ENCODE results near the gene PIK3CA. TPM values are rescaled to one million over a fixed set of nuclear protein-coding genes. Genes with fewer than 3 reads are reported as not detected.
"Not testable (repeated sequence)": the region's sequence is repeated elsewhere in the genome, so short reads cannot be mapped to it uniquely, and the experiment has no call there.

Gene PIK3CA
- total RNA-seq, 1 donor from 2014 or later, result 17.6 TPM

DNA sequence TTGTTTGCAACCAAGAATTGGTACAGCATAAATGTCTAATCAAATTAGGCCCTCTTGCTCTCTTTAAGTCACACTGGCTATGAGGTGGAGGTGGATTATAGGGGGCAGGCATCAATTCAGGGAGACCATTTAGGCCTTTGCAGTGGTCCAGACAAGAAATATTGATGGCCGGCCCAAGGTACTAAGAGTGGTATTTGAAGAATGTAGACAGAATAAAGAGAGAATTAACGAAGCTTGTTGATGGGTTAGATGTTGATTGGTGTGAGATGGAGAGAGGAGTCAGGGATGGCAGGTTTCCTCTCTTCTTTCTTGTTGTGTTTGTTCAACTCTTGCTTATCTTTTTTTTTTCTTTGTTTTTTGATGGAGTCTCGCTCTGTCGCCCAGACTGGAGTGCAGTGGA is 48.5 kb downstream of the PIK3CA start:
- DNase-seq (ENCODE audit: extremely low spot score, unreplicated experiment), result no peak
- no peak overlapping the region for H3K27ac Mint-ChIP-seq
- H3K4me3 Mint-ChIP-seq, result no peak overlapping the region
- H3K27me3 Mint-ChIP-seq, result no peaks in the 10 kb centered on the region
- H3K36me3 Mint-ChIP-seq, result peaks cover 21% of the 10 kb centered on the region
- peaks cover 4% of the 10 kb centered on the region for H3K4me1 Mint-ChIP-seq (ENCODE audit: unreplicated experiment)
- no peaks in the 10 kb centered on the region for H3K9me3 Mint-ChIP-seq
- TF ChIP-seq, protein P1, sequence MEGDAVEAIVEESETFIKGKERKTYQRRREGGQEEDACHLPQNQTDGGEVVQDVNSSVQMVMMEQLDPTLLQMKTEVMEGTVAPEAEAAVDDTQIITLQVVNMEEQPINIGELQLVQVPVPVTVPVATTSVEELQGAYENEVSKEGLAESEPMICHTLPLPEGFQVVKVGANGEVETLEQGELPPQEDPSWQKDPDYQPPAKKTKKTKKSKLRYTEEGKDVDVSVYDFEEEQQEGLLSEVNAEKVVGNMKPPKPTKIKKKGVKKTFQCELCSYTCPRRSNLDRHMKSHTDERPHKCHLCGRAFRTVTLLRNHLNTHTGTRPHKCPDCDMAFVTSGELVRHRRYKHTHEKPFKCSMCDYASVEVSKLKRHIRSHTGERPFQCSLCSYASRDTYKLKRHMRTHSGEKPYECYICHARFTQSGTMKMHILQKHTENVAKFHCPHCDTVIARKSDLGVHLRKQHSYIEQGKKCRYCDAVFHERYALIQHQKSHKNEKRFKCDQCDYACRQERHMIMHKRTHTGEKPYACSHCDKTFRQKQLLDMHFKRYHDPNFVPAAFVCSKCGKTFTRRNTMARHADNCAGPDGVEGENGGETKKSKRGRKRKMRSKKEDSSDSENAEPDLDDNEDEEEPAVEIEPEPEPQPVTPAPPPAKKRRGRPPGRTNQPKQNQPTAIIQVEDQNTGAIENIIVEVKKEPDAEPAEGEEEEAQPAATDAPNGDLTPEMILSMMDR (conservative IDR thresholded peaks at IDR 0.05), result no peak

DNA sequence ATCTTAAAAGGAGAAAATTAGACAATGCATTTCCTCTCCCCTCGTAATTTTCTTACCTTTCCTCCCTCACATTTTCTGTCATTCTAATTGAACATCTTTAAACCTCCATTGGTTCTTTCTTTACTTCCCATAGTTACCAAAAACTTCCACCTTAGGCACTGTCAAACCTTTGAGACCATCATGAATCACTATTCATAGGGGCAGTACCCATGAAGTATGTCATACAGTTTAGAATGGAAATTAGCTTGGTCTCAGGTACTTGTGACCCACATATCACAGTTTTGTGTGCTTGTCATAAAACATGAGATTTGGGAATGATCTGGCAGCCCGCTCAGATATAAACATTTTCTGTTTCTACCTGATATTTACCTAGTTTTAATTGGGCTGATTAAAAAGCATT is 52.6 kb downstream of the PIK3CA start:
- DNase-seq (ENCODE audit: extremely low spot score, unreplicated experiment), result no peak
- H3K27ac Mint-ChIP-seq, result no peak overlapping the region
- TF ChIP-seq, protein P1 (conservative IDR thresholded peaks at IDR 0.05), result no peak
- peaks cover 31% of the 10 kb centered on the region for H3K36me3 Mint-ChIP-seq
- H3K27me3 Mint-ChIP-seq, result no peaks in the 10 kb centered on the region
- H3K4me3 Mint-ChIP-seq, result no peak overlapping the region
- H3K9me3 Mint-ChIP-seq, result no peaks in the 10 kb centered on the region
- peaks cover 4% of the 10 kb centered on the region for H3K4me1 Mint-ChIP-seq (ENCODE audit: unreplicated experiment)

DNA sequence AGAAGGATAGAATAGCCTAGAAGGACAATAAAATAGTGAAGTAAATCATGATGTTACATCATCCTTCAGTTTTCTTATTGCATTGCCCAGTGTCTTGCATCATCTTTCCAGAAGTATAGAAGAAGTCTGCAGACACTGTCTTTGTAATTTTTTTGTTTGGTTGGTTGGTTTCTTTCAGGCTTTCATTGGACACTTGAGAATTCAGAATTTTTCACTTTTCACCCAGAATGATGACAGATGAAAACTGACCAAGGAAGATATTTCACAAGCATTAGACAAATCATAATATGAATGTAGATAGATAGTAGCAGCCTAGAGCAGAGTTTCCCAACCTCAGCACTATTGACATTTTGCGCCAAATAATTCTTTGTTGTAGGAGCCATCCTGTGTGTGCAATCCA is 67.4 kb downstream of the PIK3CA start:
- H3K4me1 Mint-ChIP-seq (ENCODE audit: unreplicated experiment); DNase-seq (ENCODE audit: extremely low spot score, unreplicated experiment); H3K27ac Mint-ChIP-seq: not testable (repeated sequence)

DNA sequence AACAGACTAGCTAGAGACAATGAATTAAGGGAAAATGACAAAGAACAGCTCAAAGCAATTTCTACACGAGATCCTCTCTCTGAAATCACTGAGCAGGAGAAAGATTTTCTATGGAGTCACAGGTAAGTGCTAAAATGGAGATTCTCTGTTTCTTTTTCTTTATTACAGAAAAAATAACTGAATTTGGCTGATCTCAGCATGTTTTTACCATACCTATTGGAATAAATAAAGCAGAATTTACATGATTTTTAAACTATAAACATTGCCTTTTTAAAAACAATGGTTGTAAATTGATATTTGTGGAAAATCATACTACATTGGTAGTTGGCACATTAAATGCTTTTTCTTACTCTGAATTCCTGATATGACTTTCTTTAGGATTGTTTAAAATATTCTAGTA is 70.1 kb downstream of the PIK3CA start:
- not testable (repeated sequence) for H3K27ac Mint-ChIP-seq; H3K4me1 Mint-ChIP-seq (ENCODE audit: unreplicated experiment); H3K36me3 Mint-ChIP-seq; H3K9me3 Mint-ChIP-seq; H3K27me3 Mint-ChIP-seq; DNase-seq (ENCODE audit: extremely low spot score, unreplicated experiment); H3K4me3 Mint-ChIP-seq

More for the DNA sequence above, 67.4 kb downstream of the PIK3CA start:
- H3K36me3 Mint-ChIP-seq, H3K4me3 Mint-ChIP-seq, H3K9me3 Mint-ChIP-seq, H3K27me3 Mint-ChIP-seq: not testable (repeated sequence)

DNA sequence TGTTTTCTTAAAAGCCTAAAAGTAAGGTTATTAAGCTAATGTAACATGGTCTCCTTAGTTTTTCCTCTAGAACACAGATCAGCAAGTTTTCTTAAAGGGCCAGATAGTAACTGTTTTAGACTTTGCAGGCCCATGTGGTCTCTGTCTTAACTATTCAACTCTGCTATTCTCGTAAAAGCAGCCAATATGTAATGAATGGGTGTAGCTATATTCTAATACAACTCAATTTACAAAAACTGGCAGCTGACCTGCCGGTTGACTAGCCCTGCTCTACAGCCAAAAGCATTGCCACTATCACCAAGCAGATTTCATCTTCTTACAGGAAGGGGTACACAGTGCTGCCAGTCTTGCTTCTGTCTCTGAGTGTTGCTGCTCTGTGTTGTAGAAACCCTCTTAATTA is 75.4 kb downstream of the PIK3CA start:
- DNase-seq (ENCODE audit: extremely low spot score, unreplicated experiment), result no peak
- Mint-ChIP-seq H3K36me3 (peaks cover 8% of the 10 kb centered on the region), H3K27me3 (no peaks in the 10 kb centered on the region), H3K4me1 (ENCODE audit: unreplicated experiment) (no peaks in the 10 kb centered on the region), H3K9me3 (no peaks in the 10 kb centered on the region), H3K4me3 (no peak overlapping the region), H3K27ac (no peak overlapping the region)
- TF ChIP-seq, protein P1 (conservative IDR thresholded peaks at IDR 0.05), result no peak

DNA sequence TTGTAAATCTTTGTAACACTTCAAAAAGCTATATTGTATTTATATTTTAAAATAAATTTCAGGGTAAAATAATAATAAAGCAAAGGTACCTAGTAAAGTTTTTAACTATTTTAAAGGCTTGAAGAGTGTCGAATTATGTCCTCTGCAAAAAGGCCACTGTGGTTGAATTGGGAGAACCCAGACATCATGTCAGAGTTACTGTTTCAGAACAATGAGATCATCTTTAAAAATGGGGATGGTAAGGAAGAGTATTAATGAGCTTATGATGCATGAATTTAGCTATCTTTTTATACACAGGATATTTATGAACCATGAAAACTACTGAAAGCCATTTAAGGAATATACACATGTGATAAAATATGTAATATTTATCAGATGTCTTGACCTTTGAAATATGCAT is 76.4 kb downstream of the PIK3CA start:
- Mint-ChIP-seq H3K36me3 (peaks cover 8% of the 10 kb centered on the region), H3K4me1 (ENCODE audit: unreplicated experiment) (no peaks in the 10 kb centered on the region), H3K27me3 (no peaks in the 10 kb centered on the region), H3K27ac (no peak overlapping the region), H3K9me3 (no peaks in the 10 kb centered on the region), H3K4me3 (no peak overlapping the region)
- DNase-seq (ENCODE audit: extremely low spot score, unreplicated experiment), result no peak
- TF ChIP-seq, protein P1 (conservative IDR thresholded peaks at IDR 0.05), result no peak

DNA sequence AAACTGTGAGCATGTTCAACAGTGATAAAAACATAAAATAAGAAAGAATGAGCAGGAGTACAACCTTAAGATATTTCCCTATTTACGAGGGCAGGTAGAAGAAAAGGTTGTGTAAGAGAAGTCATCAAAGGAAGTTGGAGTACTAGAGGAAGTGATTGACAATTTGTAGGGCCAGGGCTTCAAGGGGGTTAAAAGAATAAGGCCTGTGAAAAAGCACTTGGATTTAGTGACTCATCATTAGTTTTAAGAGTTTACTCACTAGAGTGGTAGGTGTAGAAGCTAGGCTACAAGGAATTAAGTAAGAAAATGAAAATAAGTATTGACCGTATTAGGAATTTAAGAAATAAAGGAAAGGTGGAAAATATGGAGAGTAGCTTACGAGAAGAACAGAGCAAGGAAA is 79.2 kb downstream of the PIK3CA start:
- peaks cover 26% of the 10 kb centered on the region for H3K36me3 Mint-ChIP-seq
- no peaks in the 10 kb centered on the region for H3K9me3 Mint-ChIP-seq
- no peak overlapping the region for H3K4me3 Mint-ChIP-seq
- H3K27ac Mint-ChIP-seq, result no peak overlapping the region
- DNase-seq (ENCODE audit: extremely low spot score, unreplicated experiment), result no peak
- no peaks in the 10 kb centered on the region for H3K4me1 Mint-ChIP-seq (ENCODE audit: unreplicated experiment)
- H3K27me3 Mint-ChIP-seq, result no peaks in the 10 kb centered on the region
- TF ChIP-seq, protein P1 (conservative IDR thresholded peaks at IDR 0.05), result no peak

Measured in type B pancreatic cell (in vitro differentiated cells).